HepG2 (cell line): ENCODE results near the gene EFS. TPM values are rescaled to one million over a fixed set of nuclear protein-coding genes. Genes with fewer than 3 reads are reported as not detected.

Experiments used
- ATAC-seq: fragments of 200-7000 bp; cut with Tn5 transposase; 3 replicates; pipeline ENCODE4 v1.9.1; 2020; ENCODE audit warnings: mild to moderate bottlenecking, moderate library complexity
- BruUV-seq: library from RNA; stranded (reverse); fragments of 400-500 nt; replicated peaks from 2 replicates; lab custom pipeline; 2021; lab: Mats Ljungman, UMichigan
- CTCF ChIA-PET: fragments of 300-600 bp; formaldehyde crosslinking; extraction: SDS; loops from one replicate; lab custom pipeline; 2021; ENCODE audit warnings: low total read pairs, inconsistent platforms, low intra/inter-chr PET ratio; lab: Yijun Ruan, JAX
- POLR2A ChIA-PET: fragments of 350-600 bp; sonication (Branson Sonifier 250); formaldehyde crosslinking; loops from one replicate; lab custom pipeline; 2020; ENCODE audit warnings: antibody characterized with exemption, inconsistent platforms; lab: Yijun Ruan, JAX
- DNase-seq: peaks from one replicate; pipeline ENCODE4 v3.0.0-alpha.2; 2015; ENCODE audit warnings: low spot score
- FAIRE-seq: peaks from 3 replicates; lab custom pipeline; 2011; peaks lifted over from hg19 to GRCh38; lab: Jason Lieb, UNC
- H2AFZ ChIP-seq: one replicate; pipeline ENCODE4 v1.6.1; 2011; ENCODE audit warnings: low read length, inconsistent platforms
- H3K27ac ChIP-seq: fragments of 300-600 bp; 3 replicates; pipeline ENCODE4 v1.8.0; 2011; ENCODE audit warnings: mixed run types, mild to moderate bottlenecking, mixed read lengths, low read length, inconsistent platforms; ENCODE audit not compliant: insufficient read depth; ENCODE audit errors: extremely low read length
- H3K27me3 ChIP-seq, 2 experiments: fragments of 200-600 bp in 1 of 2; 2 replicates in 1 of 2; 3 replicates in 1 of 2; pipeline versions ENCODE4 v1.6.0 to v1.8.0; 2011; ENCODE audit warnings: low read length in 2 of 2, mild to moderate bottlenecking in 2 of 2, moderate library complexity in 2 of 2, inconsistent platforms in 1 of 2; ENCODE audit not compliant: insufficient read depth in 2 of 2, control insufficient read depth in 1 of 2
- H3K36me3 ChIP-seq, 2 experiments: fragments of 200-600 bp in 1 of 2; replicated peaks in 1 of 2; 2 replicates in 1 of 2; 3 replicates in 1 of 2; pipeline versions ENCODE4 v1.5.1 to v1.8.0; 2011; ENCODE audit warnings: low read length in 2 of 2, inconsistent platforms in 1 of 2; ENCODE audit not compliant: insufficient read depth in 2 of 2, control insufficient read depth in 1 of 2
- H3K4me1 ChIP-seq: 2 replicates; pipeline ENCODE4 v1.5.1; 2012; ENCODE audit warnings: low read length, inconsistent platforms; ENCODE audit not compliant: insufficient read depth
- H3K4me2 ChIP-seq: 2 replicates; pipeline ENCODE4 v1.6.0; 2011; ENCODE audit warnings: low read depth, low read length, inconsistent platforms
- H3K4me3 ChIP-seq, 3 experiments: fragments of 200-600 bp in 1 of 3; sonication (generic), shearing (Covaris generic) in 1 of 3; replicated peaks in 1 of 3; 2 replicates each; pipeline ENCODE4 v1.5.1; 2011 to 2016; ENCODE audit warnings: low read length in 3 of 3, inconsistent platforms in 2 of 3, low read depth in 2 of 3, mild to moderate bottlenecking in 2 of 3, control low read depth in 1 of 3, mixed read lengths in 1 of 3; ENCODE audit not compliant: insufficient read depth in 1 of 3
- H3K79me2 ChIP-seq: one replicate; pipeline ENCODE4 v1.6.1; 2011; ENCODE audit warnings: low read length, inconsistent platforms; ENCODE audit not compliant: insufficient read depth
- H3K9ac ChIP-seq: 2 replicates; pipeline ENCODE4 v1.6.0; 2011; ENCODE audit warnings: mild to moderate bottlenecking, low read depth, low read length, inconsistent platforms; ENCODE audit not compliant: insufficient read depth
- H3K9me3 ChIP-seq: 2 replicates; pipeline ENCODE4 v1.5.1; 2012; ENCODE audit warnings: mild to moderate bottlenecking, low read length
- H4K20me1 ChIP-seq: 2 replicates; pipeline ENCODE4 v1.6.0; 2011; ENCODE audit warnings: inconsistent platforms, mild to moderate bottlenecking, low read length, moderate library complexity; ENCODE audit not compliant: insufficient read depth
- CEBPB ChIP-seq: IDR thresholded peaks from 2 replicates; pipeline ENCODE4 v1.6.1; 2011; ENCODE audit warnings: low read depth, low read length, improper control_type of control experiment, borderline replicate concordance
- HOXA9 ChIP-seq: sonication (generic); formaldehyde crosslinking; IDR thresholded peaks from 2 replicates; pipeline ENCODE4 v1.8.1; 2022; ENCODE audit warnings: missing genetic modification reagents, mild to moderate bottlenecking, moderate library complexity, borderline replicate concordance
- NAIF1 ChIP-seq: sonication (generic); formaldehyde crosslinking; IDR thresholded peaks from 2 replicates; pipeline ENCODE4 v1.5.0; 2020; ENCODE audit warnings: mild to moderate bottlenecking, missing genetic modification reagents, borderline replicate concordance
- NCOA1 ChIP-seq: sonication (generic); formaldehyde crosslinking; IDR thresholded peaks from 2 replicates; pipeline ENCODE4 v1.9.0; 2021; ENCODE audit warnings: missing genetic modification reagents
- NR2F2 ChIP-seq: IDR thresholded peaks from 2 replicates; pipeline ENCODE4 v1.6.1; 2012; ENCODE audit warnings: low read depth, inconsistent platforms, borderline replicate concordance
- PHB2 ChIP-seq: fragments of 450-650 bp; IDR thresholded peaks from 2 replicates; pipeline ENCODE4 v1.6.1; 2018; ENCODE audit not compliant: partially characterized antibody
- ZNF253 ChIP-seq: sonication (generic); formaldehyde crosslinking; IDR thresholded peaks from 2 replicates; pipeline ENCODE4 v1.8.0; 2022; ENCODE audit warnings: mild to moderate bottlenecking, missing genetic modification reagents, borderline replicate concordance
- ZNF749 ChIP-seq: sonication (generic); formaldehyde crosslinking; IDR thresholded peaks from 2 replicates; pipeline ENCODE4 v1.8.0; 2022; ENCODE audit warnings: mild to moderate bottlenecking, missing genetic modification reagents, moderate library complexity, borderline replicate concordance
- WGBS: methylation state at CpG from one replicate; pipeline ENCODE4 v1.1.6; 2017; ENCODE audit warnings: low lambda C conversion rate; 5-methylcytosine and 5-hydroxymethylcytosine counted together
- in situ Hi-C: cut with HindIII; loops from 2 replicates; pipeline ENCODE4 v1.10.0; 2017; ENCODE audit warnings: low pct_unique_long_range_greater_than_20kb; ENCODE audit not compliant: extremely low pct_ligation_motif_present
- intact Hi-C: fragments of 100-400 bp; cut with micrococcal nuclease; formaldehyde crosslinking; loops from one replicate; pipeline ENCODE4 v1.10.0; 2022; ENCODE audit not compliant: unreplicated experiment
- polyA plus RNA-seq, 8 experiments: library from polyadenylated mRNA; depleted of rRNA in 3 of 8; stranded (reverse) in 7 of 8; unstranded in 1 of 8; fragments of >200 nt; fragmentation: Illumina TruSeq in 4 of 8; extraction: Trizol in 4 of 8; gene quantifications; 2 replicates each; pipeline versions ENCODE4 v1.2.1 to v1.2.3, GENCODE V29; 2011 to 2016; ENCODE audit warnings: low read depth in 4 of 8, missing spikeins in 1 of 8, mixed read lengths in 1 of 8; ENCODE audit not compliant: insufficient read depth in 1 of 8
- total RNA-seq, 5 experiments: library from RNA; depleted of rRNA; stranded (reverse); fragments of >200 nt; fragmentation: Illumina TruSeq; extraction: Trizol; gene quantifications; 2 replicates each; pipeline ENCODE4 v1.2.3, GENCODE V29; 2016; ENCODE audit warnings: low read depth in 1 of 5
- TF ChIP-seq, protein P1 (sequence below), 2 experiments: sonication (generic) in 1 of 2; formaldehyde crosslinking in 1 of 2; IDR thresholded peaks; 2 replicates each; pipeline versions ENCODE4 v1.4.0 to v1.6.1; 2016 to 2020; ENCODE audit warnings: borderline replicate concordance in 1 of 2, low read depth in 1 of 2, mild to moderate bottlenecking in 1 of 2, missing genetic modification reagents in 1 of 2
- TF ChIP-seq, protein P2 (sequence below): sonication (generic); formaldehyde crosslinking; IDR thresholded peaks from 2 replicates; pipeline ENCODE4 v1.8.0; 2022; ENCODE audit warnings: low read depth, missing genetic modification reagents
- TF ChIP-seq, protein P3 (sequence below): sonication (generic); formaldehyde crosslinking; IDR thresholded peaks from 2 replicates; pipeline ENCODE4 v1.5.1; 2020; ENCODE audit warnings: missing genetic modification reagents, mild to moderate bottlenecking, borderline replicate concordance

EFS gene
- total and polyA plus RNA-seq, 2 of the 13 experiments (the other 11 are each of a cell fraction or from before 2014, with no cell fraction given) = not detected

DNA sequence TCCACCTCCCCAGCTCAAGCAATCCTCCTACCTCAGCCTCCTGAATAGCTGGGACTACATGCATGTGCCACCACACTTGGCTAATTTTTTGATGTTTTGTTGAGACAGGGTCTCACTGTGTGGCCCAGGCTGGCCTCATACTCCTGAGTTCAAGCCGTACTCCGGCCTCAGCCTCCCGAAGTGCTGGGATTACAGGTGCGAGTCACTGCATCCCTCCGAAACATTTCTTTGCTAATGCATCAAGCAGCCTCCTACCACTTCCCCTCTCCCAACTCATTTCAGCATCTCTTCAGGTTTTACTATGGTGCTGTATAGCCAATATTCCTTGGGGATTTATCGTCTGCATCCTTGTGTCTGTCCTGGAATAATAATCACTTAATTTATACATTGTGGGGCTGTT, 10.0 kb downstream of the EFS start:
- no peak for FAIRE-seq

DNA sequence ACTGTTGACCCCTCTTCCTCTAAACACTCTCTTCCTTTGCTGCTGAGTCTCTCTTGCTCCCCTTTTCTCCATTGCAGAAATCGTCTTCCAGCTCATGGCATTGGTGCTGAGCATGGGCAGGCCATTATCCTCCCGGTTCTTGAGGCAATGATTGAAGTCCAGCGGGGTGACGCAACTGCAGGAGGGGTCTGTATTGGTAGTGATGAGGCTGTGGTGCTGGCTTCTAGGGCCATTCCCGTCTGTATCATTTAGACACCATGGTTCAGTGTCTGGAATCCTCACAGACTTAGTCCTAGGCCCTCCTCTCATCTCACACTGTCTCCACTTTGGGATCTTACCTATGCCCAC, 11.6 kb downstream of the EFS start:
- in situ Hi-C loops (no loop called here), intact Hi-C loops (no loop called here)
- FAIRE-seq (no peak), DNase-seq (no peak), ATAC-seq (no peak)
- Histone ChIP-seq H3K79me2 (no peaks in the 10 kb centered on the region), H3K9ac (no peak overlapping the region), H3K4me2 (no peak overlapping the region), H3K9me3 (no peaks in the 10 kb centered on the region), H3K36me3 (no peaks in the 10 kb centered on the region), H3K27me3 (peaks cover 30 to 90% of the 10 kb centered on the region in 2 experiments), H2AFZ (no peak overlapping the region), H3K4me3 (no peak overlapping the region), H3K27ac (no peak overlapping the region), H4K20me1 (no peaks in the 10 kb centered on the region), H3K4me1 (peaks cover 4% of the 10 kb centered on the region)
- ChIA-PET CTCF (no interaction called here), POLR2A (interaction anchor here (1.0 to 3.4 kb wide), 2 partner anchors 32 to 67 kb away, joined by 3 to 15 read pairs; partner anchors contain the start of genes HOMEZ and PABPN1)
- BruUV-seq = no TSS peak
- WGBS = 46% methylated on average over 5 of the region's 5 CpGs
- TF ChIP-seq HOXA9 (0 out of 2 replicates have a peak, but pooled peaks have one; percentile 21), CEBPB (peak; percentile 76; the same call in 1 of the 2 replicates), ZNF749 (no peak)
- TF ChIP-seq, protein P1, sequence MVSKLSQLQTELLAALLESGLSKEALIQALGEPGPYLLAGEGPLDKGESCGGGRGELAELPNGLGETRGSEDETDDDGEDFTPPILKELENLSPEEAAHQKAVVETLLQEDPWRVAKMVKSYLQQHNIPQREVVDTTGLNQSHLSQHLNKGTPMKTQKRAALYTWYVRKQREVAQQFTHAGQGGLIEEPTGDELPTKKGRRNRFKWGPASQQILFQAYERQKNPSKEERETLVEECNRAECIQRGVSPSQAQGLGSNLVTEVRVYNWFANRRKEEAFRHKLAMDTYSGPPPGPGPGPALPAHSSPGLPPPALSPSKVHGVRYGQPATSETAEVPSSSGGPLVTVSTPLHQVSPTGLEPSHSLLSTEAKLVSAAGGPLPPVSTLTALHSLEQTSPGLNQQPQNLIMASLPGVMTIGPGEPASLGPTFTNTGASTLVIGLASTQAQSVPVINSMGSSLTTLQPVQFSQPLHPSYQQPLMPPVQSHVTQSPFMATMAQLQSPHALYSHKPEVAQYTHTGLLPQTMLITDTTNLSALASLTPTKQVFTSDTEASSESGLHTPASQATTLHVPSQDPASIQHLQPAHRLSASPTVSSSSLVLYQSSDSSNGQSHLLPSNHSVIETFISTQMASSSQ (IDR thresholded peaks at IDR 0.05; ENCODE audit: low read depth) = no peak
- TF ChIP-seq, protein P1 (CRISPR knock-in tag; IDR thresholded peaks at IDR 0.05; ENCODE audit: borderline replicate concordance) = 0 out of 2 replicates have a peak, but pooled peaks have one; percentile 21
- TF ChIP-seq, protein P2, sequence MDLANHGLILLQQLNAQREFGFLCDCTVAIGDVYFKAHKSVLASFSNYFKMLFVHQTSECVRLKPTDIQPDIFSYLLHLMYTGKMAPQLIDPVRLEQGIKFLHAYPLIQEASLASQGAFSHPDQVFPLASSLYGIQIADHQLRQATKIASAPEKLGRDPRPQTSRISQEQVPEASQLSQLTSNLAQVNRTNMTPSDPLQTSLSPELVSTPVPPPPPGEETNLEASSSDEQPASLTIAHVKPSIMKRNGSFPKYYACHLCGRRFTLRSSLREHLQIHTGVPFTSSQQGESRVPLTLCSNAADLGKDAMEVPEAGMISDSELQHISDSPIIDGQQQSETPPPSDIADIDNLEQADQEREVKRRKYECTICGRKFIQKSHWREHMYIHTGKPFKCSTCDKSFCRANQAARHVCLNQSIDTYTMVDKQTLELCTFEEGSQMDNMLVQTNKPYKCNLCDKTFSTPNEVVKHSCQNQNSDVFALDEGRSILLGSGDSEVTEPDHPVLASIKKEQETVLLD (CRISPR knock-in tag) = peak; percentile 29; the same call in 1 of the 2 replicates

More for the DNA sequence above, 10.0 kb downstream of the EFS start:
- Histone ChIP-seq H3K9me3 (no peaks in the 10 kb centered on the region), H3K79me2 (no peaks in the 10 kb centered on the region), H2AFZ (no peak overlapping the region), H3K27me3 (peaks cover 41 to 92% of the 10 kb centered on the region in 2 experiments), H3K4me2 (no peak overlapping the region), H3K9ac (no peak overlapping the region), H3K4me1 (peaks cover 20% of the 10 kb centered on the region), H3K27ac (no peak overlapping the region), H3K36me3 (no peaks in the 10 kb centered on the region), H4K20me1 (no peaks in the 10 kb centered on the region), H3K4me3 (no peak overlapping the region)
- in situ Hi-C loops (no loop called here), intact Hi-C loops (no loop called here)
- ChIA-PET CTCF (no interaction called here), POLR2A (interaction anchor here (3.4 kb wide), 1 partner anchor 34 kb away, joined by 15 read pairs; the partner anchor contains the start of gene PABPN1)
- no peak for DNase-seq
- ATAC-seq = no peak
- BruUV-seq = no TSS peak
- WGBS = 57% methylated on average over 6 of the region's 6 CpGs
- TF ChIP-seq ZNF253 (no peak), NCOA1 (no peak), NR2F2 (no peak), NAIF1 (CRISPR knock-in tag) (no peak), PHB2 (no peak)
- TF ChIP-seq, protein P3, sequence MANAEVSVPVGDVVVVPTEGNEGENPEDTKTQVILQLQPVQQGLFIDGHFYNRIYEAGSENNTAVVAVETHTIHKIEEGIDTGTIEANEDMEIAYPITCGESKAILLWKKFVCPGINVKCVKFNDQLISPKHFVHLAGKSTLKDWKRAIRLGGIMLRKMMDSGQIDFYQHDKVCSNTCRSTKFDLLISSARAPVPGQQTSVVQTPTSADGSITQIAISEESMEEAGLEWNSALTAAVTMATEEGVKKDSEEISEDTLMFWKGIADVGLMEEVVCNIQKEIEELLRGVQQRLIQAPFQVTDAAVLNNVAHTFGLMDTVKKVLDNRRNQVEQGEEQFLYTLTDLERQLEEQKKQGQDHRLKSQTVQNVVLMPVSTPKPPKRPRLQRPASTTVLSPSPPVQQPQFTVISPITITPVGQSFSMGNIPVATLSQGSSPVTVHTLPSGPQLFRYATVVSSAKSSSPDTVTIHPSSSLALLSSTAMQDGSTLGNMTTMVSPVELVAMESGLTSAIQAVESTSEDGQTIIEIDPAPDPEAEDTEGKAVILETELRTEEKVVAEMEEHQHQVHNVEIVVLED = no peak
